K562 (cell line): ENCODE data around the gene ITGAV. TPM values are rescaled to one million over a fixed set of nuclear protein-coding genes. Genes with fewer than 3 reads are reported as not detected.

ENCODE experiments used
- ATAC-seq: fragments of 200-7000 bp; cut with Tn5 transposase; 3 replicates; pipeline ENCODE4 v1.9.1; 2020; ENCODE audit warnings: moderate library complexity
- BruUV-seq: library from RNA; stranded (reverse); fragments of 400-500 nt; replicated peaks from 2 replicates; lab custom pipeline; 2021; lab: Mats Ljungman, UMichigan
- CTCF ChIA-PET: fragments of 300-600 bp; formaldehyde crosslinking; extraction: SDS; loops from one replicate; lab custom pipeline; 2021; ENCODE audit warnings: low intra/inter-chr PET ratio; lab: Yijun Ruan, JAX
- POLR2A ChIA-PET: fragments of 300-600, 350-650 bp; sonication (Branson Sonifier 250); formaldehyde crosslinking; extraction: SDS; loops from one replicate; lab custom pipeline; 2021; ENCODE audit warnings: antibody characterized with exemption, inconsistent platforms; lab: Yijun Ruan, JAX
- DNase-seq, 4 experiments: peaks; one replicate each; pipeline versions ENCODE4 v3.0.0 to v3.0.0-alpha.2; 2011 to 2018; ENCODE audit warnings: low spot score in 3 of 4, mixed read lengths in 3 of 4; ENCODE audit errors: extremely low read depth in 1 of 4
- FAIRE-seq: peaks from 2 replicates; lab custom pipeline; 2011; peaks lifted over from hg19 to GRCh38; lab: Jason Lieb, UNC
- H2AFZ ChIP-seq: 2 replicates; pipeline ENCODE4 v1.6.0; 2011; ENCODE audit warnings: low read depth, low read length, control low read depth, inconsistent platforms
- H3K27ac ChIP-seq: fragments of 200-600 bp; 3 replicates; pipeline ENCODE4 v1.8.0; 2011; ENCODE audit warnings: low read depth, mild to moderate bottlenecking, control low read depth, inconsistent platforms, low read length, moderate library complexity, mixed read lengths; ENCODE audit errors: extremely low read depth
- H3K27me3 ChIP-seq, 2 experiments: fragments of 300-600 bp in 1 of 2; 2 replicates in 1 of 2; 3 replicates in 1 of 2; pipeline versions ENCODE4 v1.6.0 to v1.8.0; 2011; ENCODE audit warnings: inconsistent platforms in 2 of 2, low read length in 2 of 2, mild to moderate bottlenecking in 1 of 2, mixed read lengths in 1 of 2, moderate library complexity in 1 of 2; ENCODE audit not compliant: control insufficient read depth in 2 of 2, insufficient read depth in 2 of 2
- H3K36me3 ChIP-seq: fragments of 300-600 bp; 3 replicates; pipeline ENCODE4 v1.8.0; 2011; ENCODE audit warnings: mild to moderate bottlenecking, low read length, inconsistent platforms; ENCODE audit not compliant: control insufficient read depth, insufficient read depth
- H3K4me1 ChIP-seq, 2 experiments: fragments of 200-600 bp in 1 of 2; replicated peaks in 1 of 2; 2 replicates in 1 of 2; 3 replicates in 1 of 2; pipeline versions ENCODE4 v1.5.1 to v1.8.0; 2011; ENCODE audit warnings: inconsistent platforms in 2 of 2, low read length in 2 of 2, mild to moderate bottlenecking in 1 of 2, mixed read lengths in 1 of 2, moderate library complexity in 1 of 2; ENCODE audit not compliant: control insufficient read depth in 2 of 2, insufficient read depth in 2 of 2
- H3K4me2 ChIP-seq: 2 replicates; pipeline ENCODE4 v1.6.1; 2011; ENCODE audit warnings: low read length, control low read depth, inconsistent platforms, mixed read lengths; ENCODE audit not compliant: insufficient read depth
- H3K4me3 ChIP-seq: fragments of 200-600 bp; sonication (generic), shearing (Covaris generic); 2 replicates; pipeline ENCODE4 v1.5.1; 2016; ENCODE audit warnings: control low read depth, inconsistent platforms
- H3K79me2 ChIP-seq: fragments of 200-600 bp; 3 replicates; pipeline ENCODE4 v1.8.0; 2011; ENCODE audit warnings: low read length, inconsistent platforms; ENCODE audit not compliant: control insufficient read depth, insufficient read depth
- H3K9ac ChIP-seq, 2 experiments: 2 replicates each; pipeline versions ENCODE4 v1.6.0 to v1.6.1; 2011; ENCODE audit warnings: low read depth in 2 of 2, low read length in 2 of 2, control low read depth in 1 of 2, inconsistent platforms in 1 of 2, mild to moderate bottlenecking in 1 of 2, mixed read lengths in 1 of 2; ENCODE audit not compliant: insufficient read depth in 1 of 2
- H3K9me1 ChIP-seq: one replicate; pipeline ENCODE4 v1.6.0; 2011; ENCODE audit warnings: inconsistent platforms, mild to moderate bottlenecking, low read length, moderate library complexity; ENCODE audit not compliant: control insufficient read depth, insufficient read depth
- H3K9me3 ChIP-seq: replicated peaks from 2 replicates; pipeline ENCODE4 v1.5.1; 2011; ENCODE audit warnings: low read depth, low read length, inconsistent platforms; ENCODE audit not compliant: control insufficient read depth, insufficient read depth
- H4K20me1 ChIP-seq: replicated peaks from 2 replicates; pipeline ENCODE4 v1.6.1; 2011; ENCODE audit warnings: low read length, inconsistent platforms, mixed read lengths; ENCODE audit not compliant: control insufficient read depth, insufficient read depth
- CEBPB ChIP-seq: fragments of 450-650 bp; IDR thresholded peaks from 2 replicates; pipeline ENCODE4 v1.6.1; 2016; ENCODE audit warnings: missing genetic modification characterization, missing compliant biosample characterization
- CEBPG ChIP-seq, 3 experiments: fragments of 200-800 bp in 1 of 3; sonication (Bioruptor generic) in 1 of 3; sonication (generic) in 1 of 3; formaldehyde crosslinking in 1 of 3; IDR thresholded peaks in 2 of 3; conservative IDR thresholded peaks in 1 of 3; 2 replicates each; pipeline versions ENCODE4 v1.6.1 to v1.8.0; 2016 to 2022; ENCODE audit warnings: missing compliant biosample characterization in 2 of 3, missing genetic modification characterization in 2 of 3, mild to moderate bottlenecking in 1 of 3, missing genetic modification reagents in 1 of 3
- L3MBTL2 ChIP-seq: fragments of 450-650 bp; IDR thresholded peaks from 2 replicates; pipeline ENCODE4 v1.6.1; 2016; ENCODE audit warnings: mild to moderate bottlenecking, moderate library complexity
- TRIM24 ChIP-seq, 2 experiments: fragments of 450-650 bp; IDR thresholded peaks; 2 replicates each; pipeline ENCODE4 v1.6.1; 2016
- ZNF143 ChIP-seq: sonication (generic); formaldehyde crosslinking; IDR thresholded peaks from 2 replicates; pipeline ENCODE4 v1.9.0; 2022; ENCODE audit warnings: mild to moderate bottlenecking, missing genetic modification reagents
- WGBS: fragments of 100-300 bp; shearing (Covaris generic); methylation state at CpG from one replicate; pipeline ENCODE4 v1.1.6; 2016; ENCODE audit warnings: low coverage, mixed read lengths; ENCODE audit not compliant: insufficient coverage; ENCODE audit errors: missing lambda C conversion rate; 5-methylcytosine and 5-hydroxymethylcytosine counted together
- in situ Hi-C: fragments of 300-500 bp; cut with MboI; formaldehyde crosslinking; loops from 4 replicates; pipeline ENCODE4 v1.15.0; 2018; ENCODE audit warnings: inconsistent platforms, mixed read lengths
- intact Hi-C: fragments of 100-400 bp; cut with micrococcal nuclease; formaldehyde crosslinking; loops from 2 replicates; pipeline ENCODE4 v1.14.2; 2022
- polyA plus RNA-seq, 8 experiments: library from polyadenylated mRNA; depleted of rRNA in 4 of 8; stranded (reverse) in 5 of 8; unstranded in 3 of 8; fragments of >200 nt; fragmentation: Nextera tagmentation in 2 of 8; fragmentation: Illumina TruSeq in 1 of 8; extraction: Ambion mirVana in 2 of 8; extraction: Trizol in 1 of 8; gene quantifications; 2 replicates each; pipeline versions ENCODE4 v1.2.1 to v1.2.3, GENCODE V29; 2011 to 2014; ENCODE audit warnings: inconsistent platforms in 1 of 8, missing spikeins in 1 of 8
- total RNA-seq, 7 experiments: library from RNA; depleted of rRNA in 6 of 7; stranded (reverse); fragments of >200 nt in 6 of 7; fragmentation: Illumina TruSeq in 2 of 7; extraction: Trizol in 2 of 7; gene quantifications; 2 replicates each; pipeline versions ENCODE4 v1.2.1 to v1.2.3, GENCODE V29; 2011 to 2021; ENCODE audit warnings: low replicate concordance in 1 of 7
- TF ChIP-seq, protein P1 (sequence below): fragments of 250-450 bp; sonication (Bioruptor Pico); IDR thresholded peaks from 2 replicates; pipeline ENCODE4 v1.4.0; 2020; ENCODE audit warnings: mild to moderate bottlenecking

ITGAV gene
- total and polyA plus RNA-seq, 9 of the 15 experiments (the other 6 are each of a cell fraction or from before 2014, with no cell fraction given): 3.7 to 17.7 (median 10.7) TPM

DNA sequence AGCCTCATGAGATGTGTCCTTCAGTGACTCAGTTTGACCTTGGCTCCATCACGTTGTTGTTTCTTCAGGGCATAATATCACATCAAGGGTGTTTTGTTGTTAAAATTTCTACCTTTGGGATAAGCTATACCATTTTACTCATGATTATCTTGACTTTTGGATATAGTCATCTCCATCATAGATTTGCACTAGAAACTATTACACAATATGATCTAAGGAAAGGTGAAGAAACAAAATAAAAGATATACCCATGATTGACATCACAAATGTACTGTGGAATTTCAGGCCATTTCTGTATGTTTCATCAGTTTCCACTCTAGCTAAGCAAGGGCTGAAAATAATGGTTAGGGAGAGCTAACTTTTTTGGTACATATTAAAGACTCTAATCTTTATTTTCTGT lies 79.3 kb downstream of the ITGAV start:
- Histone ChIP-seq H3K27ac (no peak overlapping the region), H3K9me1 (no peaks in the 10 kb centered on the region), H3K4me3 (no peak overlapping the region), H3K9ac (no peak overlapping the region), H3K4me1 (no peaks in the 10 kb centered on the region), H2AFZ (no peak overlapping the region), H3K36me3 (peaks cover 77% of the 10 kb centered on the region; the same call in 2 of the 3 replicates), H3K27me3 (no peaks in the 10 kb centered on the region), H3K79me2 (no peaks in the 10 kb centered on the region), H3K4me2 (no peak overlapping the region), H4K20me1 (no peaks in the 10 kb centered on the region), H3K9me3 (no peaks in the 10 kb centered on the region)
- TF ChIP-seq CEBPB: peak; percentile 43; the same call in 1 of the 2 replicates
- no peak for TF ChIP-seq CEBPG (CRISPR knock-in tag; IDR thresholded peaks at IDR 0.05)
- peak; percentile 55 to 62; a peak in 3 of 4 replicates for TF ChIP-seq CEBPG (tag; conservative IDR thresholded peaks at IDR 0.05 in 1 of 2, IDR thresholded peaks at IDR 0.05 in 1 of 2)
- TF ChIP-seq ZNF143 (CRISPR knock-in tag): no peak
- ATAC-seq (no peak), FAIRE-seq (no peak), DNase-seq (no peak)
- POLR2A ChIA-PET: no interaction called here
- 24% methylated on average over 1 of the region's 1 CpG for WGBS
- in situ Hi-C loops: no loop called here
- intact Hi-C loops: no loop called here
- CTCF ChIA-PET: no interaction called here
- BruUV-seq: no TSS peak

DNA sequence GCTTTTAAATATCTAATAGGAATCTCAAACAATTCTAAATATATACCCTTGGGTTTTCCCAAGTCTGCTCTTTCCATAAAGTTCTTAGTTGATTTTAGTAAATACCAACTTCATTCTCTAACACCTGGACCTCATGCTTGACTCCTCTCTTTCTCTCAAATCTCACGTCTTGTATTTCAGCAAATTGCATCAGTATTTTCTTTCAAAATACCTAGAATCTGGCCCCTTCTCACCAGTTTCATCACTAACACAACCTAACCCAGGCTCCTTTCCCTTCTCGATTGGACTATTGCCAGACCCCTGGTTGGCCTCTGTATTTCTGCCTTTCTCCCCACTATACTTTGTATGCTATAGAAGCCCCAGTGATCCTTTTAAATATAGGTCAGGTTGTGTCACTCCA lies 81.0 kb downstream of the ITGAV start:
- intact Hi-C loops: no loop called here
- Histone ChIP-seq H3K4me2 (no peak overlapping the region), H3K27me3 (no peaks in the 10 kb centered on the region), H3K36me3 (peaks cover 73% of the 10 kb centered on the region; the same call in 2 of the 3 replicates), H3K9me1 (no peaks in the 10 kb centered on the region), H2AFZ (no peak overlapping the region), H3K79me2 (no peaks in the 10 kb centered on the region), H4K20me1 (no peaks in the 10 kb centered on the region), H3K4me3 (no peak overlapping the region), H3K9me3 (no peaks in the 10 kb centered on the region), H3K27ac (no peak overlapping the region), H3K4me1 (no peaks in the 10 kb centered on the region), H3K9ac (no peak overlapping the region)
- 56% methylated on average over 2 of the region's 2 CpGs for WGBS
- 0 out of 2 replicates have a peak, but pooled peaks have one; percentile 15 for TF ChIP-seq CEBPG (CRISPR knock-in tag; IDR thresholded peaks at IDR 0.05)
- peak in 1 of 2 experiments; percentile 81; a peak in 2 of 4 replicates for TF ChIP-seq CEBPG (tag; conservative IDR thresholded peaks at IDR 0.05 in 1 of 2, IDR thresholded peaks at IDR 0.05 in 1 of 2)
- TF ChIP-seq, protein P1, sequence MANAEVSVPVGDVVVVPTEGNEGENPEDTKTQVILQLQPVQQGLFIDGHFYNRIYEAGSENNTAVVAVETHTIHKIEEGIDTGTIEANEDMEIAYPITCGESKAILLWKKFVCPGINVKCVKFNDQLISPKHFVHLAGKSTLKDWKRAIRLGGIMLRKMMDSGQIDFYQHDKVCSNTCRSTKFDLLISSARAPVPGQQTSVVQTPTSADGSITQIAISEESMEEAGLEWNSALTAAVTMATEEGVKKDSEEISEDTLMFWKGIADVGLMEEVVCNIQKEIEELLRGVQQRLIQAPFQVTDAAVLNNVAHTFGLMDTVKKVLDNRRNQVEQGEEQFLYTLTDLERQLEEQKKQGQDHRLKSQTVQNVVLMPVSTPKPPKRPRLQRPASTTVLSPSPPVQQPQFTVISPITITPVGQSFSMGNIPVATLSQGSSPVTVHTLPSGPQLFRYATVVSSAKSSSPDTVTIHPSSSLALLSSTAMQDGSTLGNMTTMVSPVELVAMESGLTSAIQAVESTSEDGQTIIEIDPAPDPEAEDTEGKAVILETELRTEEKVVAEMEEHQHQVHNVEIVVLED (CRISPR knock-in tag): no peak
- peak; percentile 57 for TF ChIP-seq L3MBTL2
- peak; percentile 78 to 88; a peak in 2 of 4 replicates for TF ChIP-seq TRIM24 (IDR thresholded peaks at IDR 0.05)
- DNase-seq: no peak
- no peak for ATAC-seq
- BruUV-seq: no TSS peak
- in situ Hi-C loops: no loop called here
- FAIRE-seq: no peak
- ChIA-PET POLR2A (no interaction called here), CTCF (no interaction called here)
